GM20431 (cell line): Measurements from ENCODE around the gene TRIM56.
"Not testable (repeated sequence)": the region's sequence is repeated elsewhere in the genome, so short reads cannot be mapped to it uniquely, and the experiment has no call there.

Source experiments
- in situ Hi-C: fragments of 300-500 bp; cut with MseI, MboI; formaldehyde crosslinking; loops from one replicate; pipeline ENCODE4 v1.15.0; 2020; ENCODE audit warnings: low sequenced_read_pairs; ENCODE audit not compliant: unreplicated experiment

Gene TRIM56

GRCh38 chr7:101088858-101089529 lies 3.7 kb downstream of the TRIM56 start:
- in situ Hi-C loops, result no loop called here

GRCh38 chr7:101089876-101090275 lies 4.6 kb downstream of the TRIM56 start:
- in situ Hi-C loops, result no loop called here

- in situ Hi-C loops, result not testable (repeated sequence)
Observed at GRCh38 chr7:101092266-101092905, 7.1 kb downstream of the TRIM56 start.

GRCh38 chr7:101093906-101094305 lies 8.6 kb downstream of the TRIM56 start:
- in situ Hi-C loops, result no loop called here

GRCh38 chr7:101094376-101094775 lies 9.1 kb downstream of the TRIM56 start:
- in situ Hi-C loops, result no loop called here

- in situ Hi-C loops, result no loop called here
Observed at GRCh38 chr7:101094791-101095375, 9.6 kb downstream of the TRIM56 start.

- in situ Hi-C loops, result no loop called here
Observed at GRCh38 chr7:101096331-101096956, 11.2 kb downstream of the TRIM56 start.

- in situ Hi-C loops, result no loop called here
Observed at GRCh38 chr7:101096957-101097347, 11.7 kb downstream of the TRIM56 start.

GRCh38 chr7:101097561-101097960 lies 12.3 kb downstream of the TRIM56 start:
- in situ Hi-C loops, result no loop called here

- in situ Hi-C loops, result no loop called here
Observed at GRCh38 chr7:101099969-101100781, 14.9 kb downstream of the TRIM56 start.

- in situ Hi-C loops, result no loop called here
Observed at GRCh38 chr7:101100858-101101847, 15.9 kb downstream of the TRIM56 start.

- in situ Hi-C loops, result no loop called here
Observed at GRCh38 chr7:101102026-101102425, 16.7 kb downstream of the TRIM56 start.

- in situ Hi-C loops, result not testable (repeated sequence)
Observed at GRCh38 chr7:101103701-101104100, 18.4 kb downstream of the TRIM56 start.

GRCh38 chr7:101104193-101104713 lies 19.0 kb downstream of the TRIM56 start:
- in situ Hi-C loops, result no loop called here

GRCh38 chr7:101104799-101105198 lies 19.5 kb downstream of the TRIM56 start:
- in situ Hi-C loops, result no loop called here

- in situ Hi-C loops, result not testable (repeated sequence)
Observed at GRCh38 chr7:101105248-101105647, 20.0 kb downstream of the TRIM56 start.

- in situ Hi-C loops, result no loop called here
Observed at GRCh38 chr7:101106386-101106785, 21.1 kb downstream of the TRIM56 start.

- in situ Hi-C loops, result no loop called here
Observed at GRCh38 chr7:101108330-101108857, 23.1 kb downstream of the TRIM56 start.

- in situ Hi-C loops, result no loop called here
Observed at GRCh38 chr7:101108961-101109360, 23.7 kb downstream of the TRIM56 start.
